Measurements from ENCODE around the gene DOCK4.

Gene DOCK4

DNA sequence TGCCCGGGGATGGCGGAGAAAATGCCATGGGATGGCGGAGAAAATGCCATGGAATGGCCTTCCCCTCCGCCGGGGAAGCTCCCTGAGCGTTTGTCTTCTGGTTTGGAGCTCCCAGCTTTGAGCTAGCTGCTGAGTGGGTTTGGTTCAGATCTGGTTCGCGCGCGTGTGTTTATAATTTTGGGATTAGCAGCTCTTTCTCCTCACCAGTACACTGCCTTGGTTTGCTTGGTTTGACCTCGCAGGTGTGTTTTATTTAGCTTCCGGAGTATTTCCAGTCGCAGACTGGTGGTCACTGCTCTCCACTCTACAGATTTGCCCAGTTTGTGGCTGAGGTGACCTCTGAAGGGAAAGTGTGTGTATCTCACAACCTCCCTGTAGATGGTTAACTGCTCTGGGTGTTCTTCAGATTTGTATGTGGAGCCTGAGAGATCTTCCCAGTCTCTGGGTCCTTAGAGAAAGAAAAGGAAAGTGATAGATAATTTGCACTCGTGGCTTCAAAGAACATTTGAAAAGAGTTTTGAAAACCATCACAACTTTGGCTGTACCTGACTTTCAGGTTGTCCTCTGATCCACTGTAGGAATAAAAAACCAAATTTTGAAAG, 893 bp upstream of the DOCK4 start:
- Histone ChIP-seq H3K27ac (ENCODE audit: low read depth, low read length) (no peak overlapping the region), H2AK5ac (ENCODE audit: low read length) (peak overlapping the region; percentile 90), H3K23ac (ENCODE audit: low read length) (no peak overlapping the region), H3K4me1 (ENCODE audit: control insufficient read depth in 1 of 2, insufficient read depth in 2 of 2, low read length in 2 of 2) (peaks cover 3 to 6% of the 10 kb centered on the region in 2 experiments), H4K91ac (ENCODE audit: low read depth, low read length) (peak overlapping the region; percentile 65), H3K27me3 (ENCODE audit: insufficient read depth, low read length) (no peaks in the 10 kb centered on the region), H3K36me3 (ENCODE audit: control insufficient read depth in 1 of 2, insufficient read depth in 2 of 2, low read length in 2 of 2) (no peaks in the 10 kb centered on the region), H2BK12ac (ENCODE audit: low read length) (peak overlapping the region; percentile 38), H3K4me2 (ENCODE audit: low read length) (peak overlapping the region; percentile 91), H2BK5ac (ENCODE audit: low read depth, low read length, poor library complexity) (peak overlapping the region; percentile 74), H3K18ac (ENCODE audit: low read length) (peak overlapping the region; percentile 72), H3K79me2 (ENCODE audit: control insufficient read depth, insufficient read depth, low read length, poor library complexity) (peaks cover 13% of the 10 kb centered on the region), H3K9ac (ENCODE audit: low read length) (peak overlapping the region; percentile 88), H3K79me1 (ENCODE audit: low read length) (peaks cover 13% of the 10 kb centered on the region), H3K9me3 (ENCODE audit: insufficient read depth, low read depth, low read length) (no peaks in the 10 kb centered on the region), H3K4me3 (ENCODE audit: low read depth, low read length) (peak overlapping the region; percentile 97), H2AFZ (ENCODE audit: insufficient read depth, low read length, poor library complexity) (peak overlapping the region; percentile 97), H4K8ac (ENCODE audit: low read depth, low read length) (peak overlapping the region; percentile 92), H3K4ac (ENCODE audit: low read depth, low read length) (peak overlapping the region; percentile 92), H4K12ac (ENCODE audit: low read depth, low read length) (peak overlapping the region; percentile 71), H3K14ac (ENCODE audit: low read length) (peak overlapping the region; percentile 91), H2BK120ac (ENCODE audit: insufficient read depth, low read length, poor library complexity) (peak overlapping the region; percentile 71)
- no peak for DNase-seq
- WGBS (ENCODE audit: extremely low coverage, insufficient coverage, insufficient read length): no CpG with 5 or more reads among the region's 14 CpGs

DNA sequence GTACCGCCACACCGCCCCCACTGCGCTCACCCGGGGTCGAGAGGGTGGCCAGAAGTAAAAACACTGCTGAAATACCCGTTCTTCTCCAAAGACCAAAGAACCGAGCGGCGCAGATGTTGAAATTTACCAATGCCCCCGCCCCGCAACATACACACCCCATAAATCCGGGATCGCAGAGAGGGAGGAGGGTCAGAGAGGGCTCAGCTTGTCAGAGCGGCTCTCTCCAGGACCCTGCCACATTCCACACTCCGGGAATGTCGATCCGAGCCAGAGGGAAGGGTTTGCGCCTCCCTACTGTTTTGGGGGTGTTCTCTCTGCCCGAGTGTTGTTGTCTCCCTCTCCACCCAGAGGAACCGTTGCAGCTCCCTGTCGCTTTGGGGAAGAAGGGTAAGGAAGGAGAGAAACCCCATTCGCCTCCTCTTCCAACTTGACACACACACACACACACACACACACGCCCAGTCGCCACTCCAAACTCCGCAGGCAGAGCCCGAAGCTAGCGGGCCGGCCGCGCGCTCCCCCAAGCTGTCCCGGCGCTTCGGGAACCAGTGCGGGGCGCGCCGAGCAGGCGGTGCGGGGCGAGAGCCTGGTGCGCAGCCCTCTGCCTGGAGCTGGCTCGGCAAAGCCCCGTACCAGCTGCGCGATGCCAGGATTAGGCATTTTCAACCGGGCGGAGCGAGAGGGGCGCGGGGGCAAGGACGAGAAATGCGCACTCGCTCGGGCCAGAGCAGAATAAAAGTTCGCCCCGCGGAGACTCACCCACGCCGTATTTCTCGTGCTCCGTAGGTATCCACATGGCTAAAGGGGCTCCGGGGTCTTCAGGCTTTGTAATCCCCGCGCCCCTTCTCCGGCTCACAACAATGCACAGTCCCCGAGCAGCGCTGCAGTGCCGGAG, 609 bp downstream of the DOCK4 start:
- H3K4me1 ChIP-seq (ENCODE audit: control insufficient read depth in 1 of 2, insufficient read depth in 2 of 2, low read length in 2 of 2): peaks cover 3 to 6% of the 10 kb centered on the region in 2 experiments
- peaks cover 13% of the 10 kb centered on the region for H3K79me1 ChIP-seq (ENCODE audit: low read length)
- peak overlapping the region; percentile 61 for H2BK120ac ChIP-seq (ENCODE audit: insufficient read depth, low read length, poor library complexity)
- H3K27ac ChIP-seq (ENCODE audit: low read depth, low read length): peak overlapping the region; percentile 63
- no peak for DNase-seq
- H3K4me3 ChIP-seq (ENCODE audit: low read depth, low read length): peak overlapping the region; percentile 88
- H2BK5ac ChIP-seq (ENCODE audit: low read depth, low read length, poor library complexity): peak overlapping the region; percentile 67
- H3K9me3 ChIP-seq (ENCODE audit: insufficient read depth, low read depth, low read length): no peaks in the 10 kb centered on the region
- H3K79me2 ChIP-seq (ENCODE audit: control insufficient read depth, insufficient read depth, low read length, poor library complexity): peaks cover 13% of the 10 kb centered on the region
- peak overlapping the region; percentile 59 for H4K12ac ChIP-seq (ENCODE audit: low read depth, low read length)
- H3K36me3 ChIP-seq (ENCODE audit: control insufficient read depth in 1 of 2, insufficient read depth in 2 of 2, low read length in 2 of 2): no peaks in the 10 kb centered on the region
- peak overlapping the region; percentile 89 for H3K18ac ChIP-seq (ENCODE audit: low read length)
- no peaks in the 10 kb centered on the region for H3K27me3 ChIP-seq (ENCODE audit: insufficient read depth, low read length)
- H3K4ac ChIP-seq (ENCODE audit: low read depth, low read length): peak overlapping the region; percentile 11
- peak overlapping the region; percentile 39 for H4K8ac ChIP-seq (ENCODE audit: low read depth, low read length)
- no peak overlapping the region for H3K23ac ChIP-seq (ENCODE audit: low read length)
- peak overlapping the region; percentile 45 for H4K91ac ChIP-seq (ENCODE audit: low read depth, low read length)
- H2BK12ac ChIP-seq (ENCODE audit: low read length): no peak overlapping the region
- peak overlapping the region; percentile 83 for H3K14ac ChIP-seq (ENCODE audit: low read length)
- H3K9ac ChIP-seq (ENCODE audit: low read length): peak overlapping the region; percentile 41
- peak overlapping the region; percentile 77 for H2AFZ ChIP-seq (ENCODE audit: insufficient read depth, low read length, poor library complexity)
- peak overlapping the region; percentile 63 for H3K4me2 ChIP-seq (ENCODE audit: low read length)
- no peak overlapping the region for H2AK5ac ChIP-seq (ENCODE audit: low read length)
- WGBS (ENCODE audit: extremely low coverage, insufficient coverage, insufficient read length): no CpG with 5 or more reads among the region's 69 CpGs

DNA sequence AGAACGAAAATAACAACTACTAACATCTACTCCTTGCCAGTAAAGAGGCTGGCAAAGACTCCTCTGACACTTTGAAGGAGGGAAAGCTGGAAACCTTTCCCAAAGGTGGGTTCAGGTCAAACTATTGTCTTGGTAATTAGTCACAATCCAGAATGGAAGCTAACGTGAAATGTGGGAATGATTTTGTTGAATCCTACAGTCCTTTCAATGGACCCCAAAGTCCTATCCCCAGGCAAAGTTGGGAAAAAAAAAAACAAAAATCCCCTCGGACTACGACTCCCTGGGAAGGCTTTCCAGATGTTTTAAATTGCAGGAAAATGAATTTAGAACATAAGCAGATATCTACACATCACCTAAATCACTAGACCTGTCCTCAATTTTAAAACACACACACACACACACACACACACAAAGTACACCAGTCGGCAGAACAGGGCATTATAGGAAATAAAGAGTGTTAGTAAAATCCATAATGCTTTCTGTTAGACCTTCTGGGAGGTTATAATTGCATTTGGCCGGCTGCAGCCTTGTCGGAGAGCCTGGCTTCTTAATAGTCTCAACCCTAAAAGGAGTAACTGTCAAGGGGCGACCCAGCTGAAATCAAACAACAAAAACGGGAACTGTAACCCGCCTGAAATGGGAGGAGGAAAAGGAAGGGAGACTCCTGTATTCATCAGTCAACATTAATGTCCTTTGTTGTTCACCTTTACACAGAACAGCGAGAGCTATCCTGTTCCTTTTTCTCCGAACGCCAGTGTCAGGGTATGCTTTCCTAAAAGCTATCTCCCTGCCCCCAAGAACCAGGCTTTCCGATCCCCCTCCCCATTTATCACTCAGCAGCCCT, 1.5 kb downstream of the DOCK4 start:
- peak overlapping the region; percentile 63 for H3K4me2 ChIP-seq (ENCODE audit: low read length)
- no peaks in the 10 kb centered on the region for H3K9me3 ChIP-seq (ENCODE audit: insufficient read depth, low read depth, low read length)
- no peak overlapping the region for H4K12ac ChIP-seq (ENCODE audit: low read depth, low read length)
- no peaks in the 10 kb centered on the region for H3K36me3 ChIP-seq (ENCODE audit: control insufficient read depth in 1 of 2, insufficient read depth in 2 of 2, low read length in 2 of 2)
- no CpG with 5 or more reads among the region's 14 CpGs for WGBS (ENCODE audit: extremely low coverage, insufficient coverage, insufficient read length)
- H2AFZ ChIP-seq (ENCODE audit: insufficient read depth, low read length, poor library complexity): peak overlapping the region; percentile 77
- peak overlapping the region; percentile 25 for H3K4ac ChIP-seq (ENCODE audit: low read depth, low read length)
- H3K79me1 ChIP-seq (ENCODE audit: low read length): peaks cover 13% of the 10 kb centered on the region
- DNase-seq: peak in 1 of 2 donors; percentile 19
- no peak overlapping the region for H3K23ac ChIP-seq (ENCODE audit: low read length)
- no peak overlapping the region for H4K8ac ChIP-seq (ENCODE audit: low read depth, low read length)
- H3K14ac ChIP-seq (ENCODE audit: low read length): peak overlapping the region; percentile 21
- H3K27me3 ChIP-seq (ENCODE audit: insufficient read depth, low read length): no peaks in the 10 kb centered on the region
- peaks cover 13% of the 10 kb centered on the region for H3K79me2 ChIP-seq (ENCODE audit: control insufficient read depth, insufficient read depth, low read length, poor library complexity)
- no peak overlapping the region for H3K18ac ChIP-seq (ENCODE audit: low read length)
- peak overlapping the region; percentile 88 for H3K4me3 ChIP-seq (ENCODE audit: low read depth, low read length)
- H4K91ac ChIP-seq (ENCODE audit: low read depth, low read length): no peak overlapping the region
- H3K27ac ChIP-seq (ENCODE audit: low read depth, low read length): no peak overlapping the region
- H3K9ac ChIP-seq (ENCODE audit: low read length): peak overlapping the region; percentile 11
- no peak overlapping the region for H2BK120ac ChIP-seq (ENCODE audit: insufficient read depth, low read length, poor library complexity)
- H2BK12ac ChIP-seq (ENCODE audit: low read length): no peak overlapping the region
- no peak overlapping the region for H2AK5ac ChIP-seq (ENCODE audit: low read length)
- H3K4me1 ChIP-seq (ENCODE audit: control insufficient read depth in 1 of 2, insufficient read depth in 2 of 2, low read length in 2 of 2): peaks cover 3 to 6% of the 10 kb centered on the region in 2 experiments
- H2BK5ac ChIP-seq (ENCODE audit: low read depth, low read length, poor library complexity): no peak overlapping the region

DNA sequence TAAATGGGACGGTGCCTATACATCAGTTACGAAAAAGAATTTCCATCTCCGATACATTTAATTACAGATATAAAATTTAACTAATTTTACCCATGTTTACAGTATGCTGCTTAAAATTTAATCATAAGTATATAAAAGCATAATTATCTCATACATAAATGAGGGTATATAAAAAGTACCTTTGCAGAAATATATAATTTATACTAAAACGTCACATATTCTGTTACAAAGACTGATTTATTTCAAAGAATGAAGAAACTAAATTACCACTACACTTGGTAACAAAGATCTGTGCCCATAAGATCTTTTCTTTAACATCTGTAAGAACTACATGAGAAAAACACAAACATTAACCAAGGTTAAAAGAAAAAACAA, 2.8 kb downstream of the DOCK4 start:
- no peak overlapping the region for H2BK120ac ChIP-seq (ENCODE audit: insufficient read depth, low read length, poor library complexity)
- no peak overlapping the region for H3K4me2 ChIP-seq (ENCODE audit: low read length)
- no peak overlapping the region for H2BK12ac ChIP-seq (ENCODE audit: low read length)
- no peaks in the 10 kb centered on the region for H3K27me3 ChIP-seq (ENCODE audit: insufficient read depth, low read length)
- H4K8ac ChIP-seq (ENCODE audit: low read depth, low read length): no peak overlapping the region
- H2AK5ac ChIP-seq (ENCODE audit: low read length): no peak overlapping the region
- H3K79me2 ChIP-seq (ENCODE audit: control insufficient read depth, insufficient read depth, low read length, poor library complexity): peaks cover 13% of the 10 kb centered on the region
- no peak overlapping the region for H4K12ac ChIP-seq (ENCODE audit: low read depth, low read length)
- no peak overlapping the region for H3K18ac ChIP-seq (ENCODE audit: low read length)
- H3K36me3 ChIP-seq (ENCODE audit: control insufficient read depth in 1 of 2, insufficient read depth in 2 of 2, low read length in 2 of 2): no peaks in the 10 kb centered on the region
- no peak overlapping the region for H3K27ac ChIP-seq (ENCODE audit: low read depth, low read length)
- no CpG with 5 or more reads among the region's 4 CpGs for WGBS (ENCODE audit: extremely low coverage, insufficient coverage, insufficient read length)
- H2AFZ ChIP-seq (ENCODE audit: insufficient read depth, low read length, poor library complexity): no peak overlapping the region
- no peak overlapping the region for H4K91ac ChIP-seq (ENCODE audit: low read depth, low read length)
- no peak overlapping the region for H3K4ac ChIP-seq (ENCODE audit: low read depth, low read length)
- H3K23ac ChIP-seq (ENCODE audit: low read length): no peak overlapping the region
- no peak overlapping the region for H3K4me3 ChIP-seq (ENCODE audit: low read depth, low read length)
- H3K4me1 ChIP-seq (ENCODE audit: control insufficient read depth in 1 of 2, insufficient read depth in 2 of 2, low read length in 2 of 2): peaks cover 3 to 6% of the 10 kb centered on the region in 2 experiments
- DNase-seq: no peak
- H3K79me1 ChIP-seq (ENCODE audit: low read length): peaks cover 13% of the 10 kb centered on the region
- no peaks in the 10 kb centered on the region for H3K9me3 ChIP-seq (ENCODE audit: insufficient read depth, low read depth, low read length)
- no peak overlapping the region for H2BK5ac ChIP-seq (ENCODE audit: low read depth, low read length, poor library complexity)
- H3K9ac ChIP-seq (ENCODE audit: low read length): no peak overlapping the region
- no peak overlapping the region for H3K14ac ChIP-seq (ENCODE audit: low read length)

Measured in trophoblast cell (in vitro differentiated cells and primary cell).